Keratinocyte (primary cell): Measurements from ENCODE around the gene EIF3F. TPM values are rescaled to one million over a fixed set of nuclear protein-coding genes. Genes with fewer than 3 reads are reported as not detected.

ENCODE experiments used
- DNase-seq: peaks from one replicate; pipeline ENCODE4 v3.0.0-alpha.2; 2011; ENCODE audit warnings: low read depth, missing footprints, low spot score
- FAIRE-seq: peaks from 2 replicates; lab custom pipeline; 2011; peaks lifted over from hg19 to GRCh38; lab: Jason Lieb, UNC
- H2AFZ ChIP-seq: 2 replicates; pipeline ENCODE4 v1.6.0; 2012; ENCODE audit warnings: low read length, control low read depth, inconsistent platforms; ENCODE audit not compliant: control insufficient read depth
- H3K27ac ChIP-seq: 2 replicates; pipeline ENCODE4 v1.5.1; 2011; ENCODE audit warnings: low read length; ENCODE audit not compliant: control insufficient read depth, insufficient read depth
- H3K27me3 ChIP-seq: 3 replicates; pipeline ENCODE4 v1.6.0; 2011; ENCODE audit warnings: low read length; ENCODE audit not compliant: control insufficient read depth, insufficient read depth; ENCODE audit errors: extremely low read depth
- H3K36me3 ChIP-seq, 2 experiments: 2 replicates in 1 of 2; 3 replicates in 1 of 2; pipeline ENCODE4 v1.5.1; 2011; ENCODE audit warnings: low read length in 2 of 2, mild to moderate bottlenecking in 1 of 2; ENCODE audit not compliant: control insufficient read depth in 2 of 2, insufficient read depth in 2 of 2; ENCODE audit errors: extremely low read depth in 1 of 2
- H3K4me1 ChIP-seq: 3 replicates; pipeline ENCODE4 v1.5.1; 2011; ENCODE audit warnings: low read length; ENCODE audit not compliant: control insufficient read depth, insufficient read depth; ENCODE audit errors: extremely low read depth
- H3K4me2 ChIP-seq: 3 replicates; pipeline ENCODE4 v1.6.0; 2011; ENCODE audit warnings: low read depth, low read length; ENCODE audit not compliant: control insufficient read depth, insufficient read depth; ENCODE audit errors: extremely low read depth
- H3K4me3 ChIP-seq, 3 experiments: fragments of 200-600 bp in 1 of 3; sonication (generic) in 1 of 3; 2 replicates in 2 of 3; 3 replicates in 1 of 3; pipeline ENCODE4 v1.5.1; 2011 to 2016; ENCODE audit warnings: low read length in 3 of 3, mild to moderate bottlenecking in 3 of 3, control low read depth in 2 of 3, inconsistent platforms in 1 of 3, low read depth in 1 of 3, mixed read lengths in 1 of 3, mixed run types in 1 of 3, moderate library complexity in 1 of 3; ENCODE audit not compliant: control insufficient read depth in 2 of 3, insufficient read depth in 2 of 3; ENCODE audit errors: extremely low read depth in 1 of 3
- H3K79me2 ChIP-seq: 2 replicates; pipeline ENCODE4 v1.6.0; 2012; ENCODE audit warnings: low read length; ENCODE audit not compliant: control insufficient read depth, insufficient read depth
- H3K9ac ChIP-seq: 3 replicates; pipeline ENCODE4 v1.6.0; 2011; ENCODE audit warnings: low read length; ENCODE audit not compliant: control insufficient read depth, insufficient read depth; ENCODE audit errors: extremely low read depth
- H3K9me1 ChIP-seq: 3 replicates; pipeline ENCODE4 v1.6.0; 2011; ENCODE audit warnings: low read length; ENCODE audit not compliant: control insufficient read depth, insufficient read depth; ENCODE audit errors: extremely low read depth
- H3K9me3 ChIP-seq: 2 replicates; pipeline ENCODE4 v1.5.1; 2012; ENCODE audit warnings: low read depth, low read length; ENCODE audit not compliant: control insufficient read depth
- H4K20me1 ChIP-seq: 3 replicates; pipeline ENCODE4 v1.6.0; 2011; ENCODE audit warnings: low read length; ENCODE audit not compliant: control insufficient read depth, insufficient read depth; ENCODE audit errors: extremely low read depth
- EZH2 ChIP-seq: IDR thresholded peaks from one replicate; pipeline ENCODE4 v1.6.1; 2012; ENCODE audit warnings: inconsistent platforms, mild to moderate bottlenecking, low read length, moderate library complexity
- dilution Hi-C: fragments of 300-500 bp; cut with MboI; formaldehyde crosslinking; loops from one replicate; pipeline ENCODE4 v1.7.0; 2020; ENCODE audit warnings: low sequenced_read_pairs; ENCODE audit not compliant: extremely low pct_ligation_motif_present
- polyA plus RNA-seq, 5 experiments: library from polyadenylated mRNA; depleted of rRNA in 3 of 5; stranded (reverse) in 3 of 5; stranded (forward) in 1 of 5; unstranded in 1 of 5; fragments of >200 nt; gene quantifications; 1 replicate in 1 of 5; 2 replicates in 3 of 5; 3 replicates in 1 of 5; pipeline versions ENCODE4 v1.2.1 to v1.2.3, GENCODE V29; 2011 to 2012; ENCODE audit warnings: missing spikeins in 2 of 5, low read depth in 1 of 5, low replicate concordance in 1 of 5
- TF ChIP-seq, protein P1 (sequence below), 3 experiments: IDR thresholded peaks in 1 of 3; conservative IDR thresholded peaks in 1 of 3; optimal IDR thresholded peaks in 1 of 3; 2 replicates in 2 of 3; 3 replicates in 1 of 3; pipeline versions ENCODE3 to v1.5.1; 2011; ENCODE audit warnings: low read length in 3 of 3, mild to moderate bottlenecking in 3 of 3, moderate library complexity in 2 of 3, control low read depth in 1 of 3, inconsistent platforms in 1 of 3; ENCODE audit not compliant: insufficient read depth in 2 of 3; ENCODE audit errors: extremely low read depth in 1 of 3

The EIF3F gene
- polyA plus RNA-seq, 1 donor (not counting 4 experiments of a cell fraction or from before 2014, with no cell fraction given) = 158 TPM

- peaks cover 17% of the 10 kb centered on the region for H3K27me3 ChIP-seq
- dilution Hi-C loops = no loop called here
- H3K9ac ChIP-seq = no peak overlapping the region
- H2AFZ ChIP-seq = no peak overlapping the region
- H3K4me1 ChIP-seq = no peaks in the 10 kb centered on the region
- TF ChIP-seq, protein P1, sequence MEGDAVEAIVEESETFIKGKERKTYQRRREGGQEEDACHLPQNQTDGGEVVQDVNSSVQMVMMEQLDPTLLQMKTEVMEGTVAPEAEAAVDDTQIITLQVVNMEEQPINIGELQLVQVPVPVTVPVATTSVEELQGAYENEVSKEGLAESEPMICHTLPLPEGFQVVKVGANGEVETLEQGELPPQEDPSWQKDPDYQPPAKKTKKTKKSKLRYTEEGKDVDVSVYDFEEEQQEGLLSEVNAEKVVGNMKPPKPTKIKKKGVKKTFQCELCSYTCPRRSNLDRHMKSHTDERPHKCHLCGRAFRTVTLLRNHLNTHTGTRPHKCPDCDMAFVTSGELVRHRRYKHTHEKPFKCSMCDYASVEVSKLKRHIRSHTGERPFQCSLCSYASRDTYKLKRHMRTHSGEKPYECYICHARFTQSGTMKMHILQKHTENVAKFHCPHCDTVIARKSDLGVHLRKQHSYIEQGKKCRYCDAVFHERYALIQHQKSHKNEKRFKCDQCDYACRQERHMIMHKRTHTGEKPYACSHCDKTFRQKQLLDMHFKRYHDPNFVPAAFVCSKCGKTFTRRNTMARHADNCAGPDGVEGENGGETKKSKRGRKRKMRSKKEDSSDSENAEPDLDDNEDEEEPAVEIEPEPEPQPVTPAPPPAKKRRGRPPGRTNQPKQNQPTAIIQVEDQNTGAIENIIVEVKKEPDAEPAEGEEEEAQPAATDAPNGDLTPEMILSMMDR (optimal IDR thresholded peaks at IDR 0.05 in 1 of 3, IDR thresholded peaks at IDR 0.05 in 1 of 3, conservative IDR thresholded peaks at IDR 0.05 in 1 of 3; ENCODE audit: extremely low read depth in 1 of 3, insufficient read depth in 2 of 3, low read length in 3 of 3) = no peak
- TF ChIP-seq EZH2 = no peak
- H3K27ac ChIP-seq = no peak overlapping the region
- H3K79me2 ChIP-seq = no peaks in the 10 kb centered on the region
- H3K4me3 ChIP-seq = no peak overlapping the region
- no peak for DNase-seq
- no peaks in the 10 kb centered on the region for H4K20me1 ChIP-seq
- no peaks in the 10 kb centered on the region for H3K9me3 ChIP-seq
- FAIRE-seq = no peak
- no peaks in the 10 kb centered on the region for H3K9me1 ChIP-seq
- no peak overlapping the region for H3K4me2 ChIP-seq
- H3K36me3 ChIP-seq = no peaks in the 10 kb centered on the region
These were observed 24.2 kb downstream of the EIF3F start for GRCh38 chr11:8011371-8011770.

GRCh38 chr11:8011981-8012444 lies 24.9 kb downstream of the EIF3F start:
- H3K79me2 ChIP-seq = no peaks in the 10 kb centered on the region
- FAIRE-seq = no peak
- no peak for DNase-seq
- no peak for TF ChIP-seq EZH2
- TF ChIP-seq, protein P1 (optimal IDR thresholded peaks at IDR 0.05 in 1 of 3, IDR thresholded peaks at IDR 0.05 in 1 of 3, conservative IDR thresholded peaks at IDR 0.05 in 1 of 3; ENCODE audit: extremely low read depth in 1 of 3, insufficient read depth in 2 of 3, low read length in 3 of 3) = no peak
- no peak overlapping the region for H3K4me3 ChIP-seq
- H3K9me1 ChIP-seq = no peaks in the 10 kb centered on the region
- H4K20me1 ChIP-seq = no peaks in the 10 kb centered on the region
- H3K4me2 ChIP-seq = no peak overlapping the region
- H3K27ac ChIP-seq = no peak overlapping the region
- no peaks in the 10 kb centered on the region for H3K4me1 ChIP-seq
- H2AFZ ChIP-seq = no peak overlapping the region
- peaks cover 21% of the 10 kb centered on the region for H3K27me3 ChIP-seq
- no peaks in the 10 kb centered on the region for H3K9me3 ChIP-seq
- dilution Hi-C loops = no loop called here
- no peaks in the 10 kb centered on the region for H3K36me3 ChIP-seq
- no peak overlapping the region for H3K9ac ChIP-seq
